Cardiac muscle cell (in vitro differentiated cells and primary cell): ENCODE results near the gene ALAS1. TPM values are rescaled to one million over a fixed set of nuclear protein-coding genes. Genes with fewer than 3 reads are reported as not detected.

Experiments used
- DNase-seq, 2 donors: peaks; one replicate each; pipeline versions ENCODE4 v3.0.0 to v3.0.0-alpha.2; 2010 to 2017; ENCODE audit warnings: low read depth in 1 of 2, low spot score in 1 of 2
- H3K27ac ChIP-seq: fragments of 200-600 bp; sonication (generic); 2 replicates; pipeline ENCODE4 v1.5.1; 2016
- H3K27me3 ChIP-seq: fragments of 200-600 bp; sonication (generic); 2 replicates; pipeline ENCODE4 v1.6.0; 2016; ENCODE audit warnings: control low read depth
- H3K36me3 ChIP-seq: fragments of 200-600 bp; sonication (generic); 2 replicates; pipeline ENCODE4 v1.5.1; 2016; ENCODE audit warnings: control low read depth
- H3K4me1 ChIP-seq: fragments of 200-600 bp; sonication (generic); 2 replicates; pipeline ENCODE4 v1.8.1; 2017; ENCODE audit warnings: low read depth, mild to moderate bottlenecking, mixed run types
- H3K4me3 ChIP-seq: fragments of 200-600 bp; sonication (generic); 2 replicates; pipeline ENCODE4 v1.5.1; 2016; ENCODE audit warnings: mild to moderate bottlenecking
- H3K9me3 ChIP-seq: fragments of 200-600 bp; sonication (generic); 2 replicates; pipeline ENCODE4 v1.5.1; 2017; ENCODE audit warnings: low read depth, mild to moderate bottlenecking, control low read depth
- polyA plus RNA-seq: library from polyadenylated mRNA; unstranded; fragments of >200 nt; fragmentation: Nextera tagmentation; extraction: Ambion mirVana; gene quantifications from 2 replicates; pipeline ENCODE4 v1.2.1, GENCODE V29; 2016
- total RNA-seq: library from RNA; depleted of rRNA; stranded (reverse); fragments of >200 nt; gene quantifications from 2 replicates; pipeline ENCODE4 v1.2.3, GENCODE V29; 2016
- TF ChIP-seq, protein P1 (sequence below): IDR thresholded peaks from 2 replicates; pipeline ENCODE4 v1.5.1; 2012; ENCODE audit warnings: low read depth, mild to moderate bottlenecking, low read length

The ALAS1 gene
- total and polyA plus RNA-seq, 2 experiments from 2014 or later, result 68.7 to 76.5 TPM

DNA sequence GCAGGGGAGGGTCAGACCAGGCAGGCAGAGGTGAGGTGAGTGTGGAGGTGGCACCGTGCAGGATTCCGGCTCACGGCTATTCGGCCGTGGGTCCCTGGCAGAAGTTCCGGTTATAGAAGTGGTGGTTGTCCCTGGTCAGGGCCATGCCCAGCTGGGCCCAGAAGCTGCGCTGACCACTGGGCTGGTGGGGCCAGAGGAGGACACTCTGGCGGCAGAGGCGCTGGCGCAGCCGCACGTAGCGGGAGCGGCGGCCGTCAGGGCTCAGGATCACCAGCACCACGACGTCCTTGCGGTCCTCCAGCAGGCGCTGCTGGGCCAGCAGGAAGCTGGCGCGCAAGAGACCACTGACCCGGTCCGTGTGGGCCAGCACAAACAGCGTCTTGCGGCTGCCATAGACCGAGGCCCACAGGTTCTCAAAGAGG, 23.2 kb downstream of the ALAS1 start:
- Histone ChIP-seq H3K9me3 (no peaks in the 10 kb centered on the region), H3K27ac (no peak overlapping the region), H3K36me3 (no peaks in the 10 kb centered on the region), H3K4me3 (no peak overlapping the region), H3K4me1 (peaks cover 5% of the 10 kb centered on the region), H3K27me3 (no peaks in the 10 kb centered on the region)
- TF ChIP-seq, protein P1, sequence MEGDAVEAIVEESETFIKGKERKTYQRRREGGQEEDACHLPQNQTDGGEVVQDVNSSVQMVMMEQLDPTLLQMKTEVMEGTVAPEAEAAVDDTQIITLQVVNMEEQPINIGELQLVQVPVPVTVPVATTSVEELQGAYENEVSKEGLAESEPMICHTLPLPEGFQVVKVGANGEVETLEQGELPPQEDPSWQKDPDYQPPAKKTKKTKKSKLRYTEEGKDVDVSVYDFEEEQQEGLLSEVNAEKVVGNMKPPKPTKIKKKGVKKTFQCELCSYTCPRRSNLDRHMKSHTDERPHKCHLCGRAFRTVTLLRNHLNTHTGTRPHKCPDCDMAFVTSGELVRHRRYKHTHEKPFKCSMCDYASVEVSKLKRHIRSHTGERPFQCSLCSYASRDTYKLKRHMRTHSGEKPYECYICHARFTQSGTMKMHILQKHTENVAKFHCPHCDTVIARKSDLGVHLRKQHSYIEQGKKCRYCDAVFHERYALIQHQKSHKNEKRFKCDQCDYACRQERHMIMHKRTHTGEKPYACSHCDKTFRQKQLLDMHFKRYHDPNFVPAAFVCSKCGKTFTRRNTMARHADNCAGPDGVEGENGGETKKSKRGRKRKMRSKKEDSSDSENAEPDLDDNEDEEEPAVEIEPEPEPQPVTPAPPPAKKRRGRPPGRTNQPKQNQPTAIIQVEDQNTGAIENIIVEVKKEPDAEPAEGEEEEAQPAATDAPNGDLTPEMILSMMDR, result no peak
- DNase-seq, result no peak

DNA sequence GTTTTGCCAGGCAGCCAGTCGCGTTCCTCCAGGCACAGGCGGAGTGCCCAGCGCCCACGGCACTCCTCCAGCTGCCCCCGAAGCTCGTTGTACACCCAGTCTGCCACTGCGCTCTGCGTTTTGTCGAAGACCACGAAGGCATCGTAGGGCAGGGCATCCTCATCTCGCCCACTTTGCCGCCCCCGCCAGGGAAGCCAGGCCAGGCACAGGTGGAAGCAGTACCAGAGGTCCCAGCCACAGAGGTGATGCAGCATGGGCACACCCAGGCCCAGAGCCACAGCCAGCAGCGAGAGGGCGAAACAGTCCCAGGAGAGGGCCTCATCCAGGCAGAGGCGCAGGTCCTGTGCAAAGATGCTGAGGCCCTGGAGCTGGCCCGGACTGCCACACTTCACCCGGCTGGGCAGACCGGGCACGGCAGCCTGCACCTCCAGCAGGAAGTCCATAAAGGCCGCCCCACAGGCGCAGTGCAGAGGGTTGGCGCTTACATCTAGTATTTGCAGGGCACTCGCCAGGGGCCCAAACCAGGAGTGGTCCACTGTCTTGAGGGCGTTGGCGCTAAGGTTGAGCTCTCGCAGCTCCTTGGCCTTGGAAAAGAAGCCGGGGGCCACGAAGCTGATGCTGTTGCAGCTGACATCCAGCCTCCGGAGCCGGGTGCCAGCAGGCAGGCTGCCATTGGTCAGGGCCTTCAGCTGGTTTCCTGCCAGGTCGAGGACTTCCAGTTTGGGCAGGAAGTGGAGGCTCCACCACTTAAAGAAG, 23.8 kb downstream of the ALAS1 start:
- TF ChIP-seq, protein P1, result no peak
- H3K4me3 ChIP-seq, result no peak overlapping the region
- no peak overlapping the region for H3K27ac ChIP-seq
- H3K27me3 ChIP-seq, result no peaks in the 10 kb centered on the region
- H3K4me1 ChIP-seq, result peaks cover 5% of the 10 kb centered on the region
- no peak for DNase-seq
- no peaks in the 10 kb centered on the region for H3K9me3 ChIP-seq
- no peaks in the 10 kb centered on the region for H3K36me3 ChIP-seq

DNA sequence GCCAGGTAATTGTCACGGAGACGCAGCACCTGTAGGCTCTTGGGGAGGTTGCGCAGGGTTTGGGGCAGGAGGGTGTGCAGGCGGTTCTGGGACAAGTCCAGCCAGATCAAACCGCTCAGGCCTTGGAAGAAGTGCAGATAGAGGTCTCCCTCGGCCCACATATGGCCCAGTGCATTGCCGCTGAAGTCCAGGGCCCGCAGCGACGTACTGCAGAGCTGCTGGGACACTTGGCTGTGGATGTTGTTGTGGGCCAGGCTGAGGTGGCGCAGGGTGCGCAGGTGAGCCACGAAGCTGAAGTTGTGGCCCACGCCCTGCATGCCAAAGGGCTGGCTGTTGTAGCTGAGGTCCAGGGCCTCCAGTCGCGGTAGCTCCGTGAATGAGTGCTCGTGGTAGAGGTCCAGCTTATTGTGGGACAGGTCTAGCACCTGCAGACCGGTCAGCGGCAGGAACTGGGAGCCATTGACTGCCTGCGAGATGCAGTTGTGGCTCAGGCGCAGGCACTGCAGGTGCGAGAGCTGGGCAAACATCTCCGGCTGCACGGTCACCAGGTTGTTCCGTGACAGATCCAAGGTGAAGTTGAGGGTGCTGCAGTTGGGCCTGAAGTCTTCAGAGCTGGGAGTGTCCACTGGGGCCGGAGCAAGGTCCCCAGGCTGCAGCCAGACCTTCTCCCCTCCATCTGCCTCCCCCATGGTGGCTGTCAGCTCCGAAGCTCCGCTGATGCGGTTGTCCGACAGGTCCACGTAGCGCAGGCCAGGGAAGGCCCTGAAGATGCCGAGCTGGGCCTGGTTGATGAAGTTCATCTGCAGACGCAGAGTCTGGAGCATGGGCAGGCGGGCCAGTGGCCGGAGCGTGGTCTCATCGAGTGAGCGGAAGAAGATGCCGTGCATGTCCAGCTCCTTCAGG, 24.6 kb downstream of the ALAS1 start:
- H3K4me1 ChIP-seq, result peaks cover 5% of the 10 kb centered on the region
- no peak overlapping the region for H3K27ac ChIP-seq
- H3K4me3 ChIP-seq, result no peak overlapping the region
- no peaks in the 10 kb centered on the region for H3K27me3 ChIP-seq
- TF ChIP-seq, protein P1, result no peak
- no peaks in the 10 kb centered on the region for H3K9me3 ChIP-seq
- DNase-seq, result no peak
- no peaks in the 10 kb centered on the region for H3K36me3 ChIP-seq

DNA sequence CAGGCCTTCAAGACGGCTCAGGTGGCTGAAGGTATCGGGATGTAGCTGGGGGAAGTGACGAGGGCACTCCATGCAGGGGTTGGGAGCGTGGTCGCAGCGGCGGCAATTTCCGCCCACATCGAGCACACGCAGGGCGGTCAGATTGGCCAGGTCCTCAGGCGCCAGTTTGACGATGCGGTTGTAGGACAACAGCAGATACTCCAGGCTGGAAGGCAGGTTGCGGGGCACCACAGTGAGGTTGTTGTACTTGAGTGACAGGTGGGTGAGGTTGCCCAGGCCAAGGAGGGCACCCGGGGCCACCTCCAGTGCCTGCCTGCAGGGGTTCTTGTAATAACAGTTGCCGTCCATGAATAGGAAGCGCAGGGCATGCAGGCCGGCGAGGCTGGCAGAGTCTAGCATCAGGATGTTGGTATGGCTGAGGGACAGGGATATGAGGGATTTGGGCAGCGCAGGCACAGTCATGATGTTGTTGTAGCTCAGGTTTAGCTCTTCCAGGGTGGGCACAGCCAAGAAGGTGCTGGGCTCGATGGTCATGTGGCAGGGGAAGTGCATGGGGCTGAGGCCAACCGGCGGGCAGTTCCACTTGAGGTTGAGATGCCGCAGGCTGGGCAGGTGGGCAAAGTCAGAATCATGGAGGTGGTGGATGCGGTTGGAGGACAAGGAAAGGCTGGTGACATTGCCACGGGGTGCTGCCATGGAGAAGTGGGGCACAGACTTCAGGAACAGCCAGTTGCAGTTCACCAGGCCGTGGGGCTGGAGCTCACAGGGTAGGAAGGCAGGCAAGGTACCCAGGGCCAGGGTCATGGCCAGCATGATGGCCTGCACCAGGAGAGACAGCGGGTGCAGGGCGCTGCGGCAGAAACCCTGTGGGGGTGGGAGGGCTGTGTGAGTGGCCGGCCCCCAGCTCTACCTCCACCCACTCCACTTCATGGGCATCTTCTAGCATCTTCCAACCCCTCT, 25.8 kb downstream of the ALAS1 start:
- no peak overlapping the region for H3K4me3 ChIP-seq
- DNase-seq, result no peak
- H3K9me3 ChIP-seq, result no peaks in the 10 kb centered on the region
- TF ChIP-seq, protein P1, result no peak
- H3K27ac ChIP-seq, result no peak overlapping the region
- no peaks in the 10 kb centered on the region for H3K27me3 ChIP-seq
- peaks cover 5% of the 10 kb centered on the region for H3K4me1 ChIP-seq
- no peaks in the 10 kb centered on the region for H3K36me3 ChIP-seq
